ENCODE data around the gene OR2J2.

DNA sequence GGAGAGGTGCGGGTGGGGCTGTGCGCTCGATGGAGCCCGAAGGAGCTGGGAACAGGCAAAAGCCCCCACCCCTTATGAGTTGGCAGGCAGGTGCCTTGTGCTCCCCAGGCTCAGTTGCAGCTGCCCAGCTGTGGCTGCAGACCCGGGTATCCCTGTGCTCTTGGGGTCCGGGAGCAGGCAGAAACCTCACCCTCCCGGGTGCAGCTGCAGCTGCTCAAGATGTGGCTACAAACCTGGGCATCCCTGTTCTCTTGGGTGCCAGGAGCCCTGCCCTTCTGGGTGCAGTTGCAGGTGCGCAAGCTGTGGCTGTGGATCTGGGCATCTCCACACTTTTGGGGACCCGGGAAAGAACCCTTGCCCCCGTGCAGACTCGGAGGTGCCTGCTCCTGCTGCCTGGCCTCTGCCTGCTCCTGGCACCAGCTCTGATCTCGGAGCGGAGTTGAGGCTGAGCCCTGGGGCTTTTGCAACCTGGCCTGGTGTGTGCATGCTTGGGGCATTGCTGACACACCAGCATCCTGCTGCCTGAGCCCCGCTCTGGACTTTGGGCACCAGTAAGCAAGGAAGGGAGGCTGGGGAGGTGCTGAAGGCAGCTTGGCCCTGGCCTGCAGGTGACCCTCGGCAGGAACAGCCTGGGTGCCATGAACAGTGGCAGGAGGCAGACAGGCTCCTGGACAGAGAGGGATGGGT is 41.2 kb upstream of the OR2J2 start:
- TF ChIP-seq, protein P1, sequence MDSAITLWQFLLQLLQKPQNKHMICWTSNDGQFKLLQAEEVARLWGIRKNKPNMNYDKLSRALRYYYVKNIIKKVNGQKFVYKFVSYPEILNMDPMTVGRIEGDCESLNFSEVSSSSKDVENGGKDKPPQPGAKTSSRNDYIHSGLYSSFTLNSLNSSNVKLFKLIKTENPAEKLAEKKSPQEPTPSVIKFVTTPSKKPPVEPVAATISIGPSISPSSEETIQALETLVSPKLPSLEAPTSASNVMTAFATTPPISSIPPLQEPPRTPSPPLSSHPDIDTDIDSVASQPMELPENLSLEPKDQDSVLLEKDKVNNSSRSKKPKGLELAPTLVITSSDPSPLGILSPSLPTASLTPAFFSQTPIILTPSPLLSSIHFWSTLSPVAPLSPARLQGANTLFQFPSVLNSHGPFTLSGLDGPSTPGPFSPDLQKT (IDR thresholded peaks at IDR 0.05; ENCODE audit: borderline replicate concordance, low read depth, low read length), result no peak
- TF ChIP-seq, protein P2, sequence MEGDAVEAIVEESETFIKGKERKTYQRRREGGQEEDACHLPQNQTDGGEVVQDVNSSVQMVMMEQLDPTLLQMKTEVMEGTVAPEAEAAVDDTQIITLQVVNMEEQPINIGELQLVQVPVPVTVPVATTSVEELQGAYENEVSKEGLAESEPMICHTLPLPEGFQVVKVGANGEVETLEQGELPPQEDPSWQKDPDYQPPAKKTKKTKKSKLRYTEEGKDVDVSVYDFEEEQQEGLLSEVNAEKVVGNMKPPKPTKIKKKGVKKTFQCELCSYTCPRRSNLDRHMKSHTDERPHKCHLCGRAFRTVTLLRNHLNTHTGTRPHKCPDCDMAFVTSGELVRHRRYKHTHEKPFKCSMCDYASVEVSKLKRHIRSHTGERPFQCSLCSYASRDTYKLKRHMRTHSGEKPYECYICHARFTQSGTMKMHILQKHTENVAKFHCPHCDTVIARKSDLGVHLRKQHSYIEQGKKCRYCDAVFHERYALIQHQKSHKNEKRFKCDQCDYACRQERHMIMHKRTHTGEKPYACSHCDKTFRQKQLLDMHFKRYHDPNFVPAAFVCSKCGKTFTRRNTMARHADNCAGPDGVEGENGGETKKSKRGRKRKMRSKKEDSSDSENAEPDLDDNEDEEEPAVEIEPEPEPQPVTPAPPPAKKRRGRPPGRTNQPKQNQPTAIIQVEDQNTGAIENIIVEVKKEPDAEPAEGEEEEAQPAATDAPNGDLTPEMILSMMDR (tag by site-specific recombination; IDR thresholded peaks at IDR 0.05), result no peak
- TF ChIP-seq, protein P3, sequence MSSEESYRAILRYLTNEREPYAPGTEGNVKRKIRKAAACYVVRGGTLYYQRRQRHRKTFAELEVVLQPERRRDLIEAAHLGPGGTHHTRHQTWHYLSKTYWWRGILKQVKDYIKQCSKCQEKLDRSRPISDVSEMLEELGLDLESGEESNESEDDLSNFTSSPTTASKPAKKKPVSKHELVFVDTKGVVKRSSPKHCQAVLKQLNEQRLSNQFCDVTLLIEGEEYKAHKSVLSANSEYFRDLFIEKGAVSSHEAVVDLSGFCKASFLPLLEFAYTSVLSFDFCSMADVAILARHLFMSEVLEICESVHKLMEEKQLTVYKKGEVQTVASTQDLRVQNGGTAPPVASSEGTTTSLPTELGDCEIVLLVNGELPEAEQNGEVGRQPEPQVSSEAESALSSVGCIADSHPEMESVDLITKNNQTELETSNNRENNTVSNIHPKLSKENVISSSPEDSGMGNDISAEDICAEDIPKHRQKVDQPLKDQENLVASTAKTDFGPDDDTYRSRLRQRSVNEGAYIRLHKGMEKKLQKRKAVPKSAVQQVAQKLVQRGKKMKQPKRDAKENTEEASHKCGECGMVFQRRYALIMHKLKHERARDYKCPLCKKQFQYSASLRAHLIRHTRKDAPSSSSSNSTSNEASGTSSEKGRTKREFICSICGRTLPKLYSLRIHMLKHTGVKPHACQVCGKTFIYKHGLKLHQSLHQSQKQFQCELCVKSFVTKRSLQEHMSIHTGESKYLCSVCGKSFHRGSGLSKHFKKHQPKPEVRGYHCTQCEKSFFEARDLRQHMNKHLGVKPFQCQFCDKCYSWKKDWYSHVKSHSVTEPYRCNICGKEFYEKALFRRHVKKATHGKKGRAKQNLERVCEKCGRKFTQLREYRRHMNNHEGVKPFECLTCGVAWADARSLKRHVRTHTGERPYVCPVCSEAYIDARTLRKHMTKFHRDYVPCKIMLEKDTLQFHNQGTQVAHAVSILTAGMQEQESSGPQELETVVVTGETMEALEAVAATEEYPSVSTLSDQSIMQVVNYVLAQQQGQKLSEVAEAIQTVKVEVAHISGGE (tag by site-specific recombination; conservative IDR thresholded peaks at IDR 0.05; ENCODE audit: low read depth), result no peak
- TF ChIP-seq ZNF302 (tag by site-specific recombination; IDR thresholded peaks at IDR 0.05; ENCODE audit: low read depth) (no peak), TCF7L2 (IDR thresholded peaks at IDR 0.05; ENCODE audit: borderline replicate concordance, low read depth, low read length) (no peak), ZNF16 (tag by site-specific recombination; IDR thresholded peaks at IDR 0.05; ENCODE audit: low read depth) (no peak), ZBTB1 (tag by site-specific recombination; IDR thresholded peaks at IDR 0.05) (no peak)
- TF ChIP-seq, protein P4, sequence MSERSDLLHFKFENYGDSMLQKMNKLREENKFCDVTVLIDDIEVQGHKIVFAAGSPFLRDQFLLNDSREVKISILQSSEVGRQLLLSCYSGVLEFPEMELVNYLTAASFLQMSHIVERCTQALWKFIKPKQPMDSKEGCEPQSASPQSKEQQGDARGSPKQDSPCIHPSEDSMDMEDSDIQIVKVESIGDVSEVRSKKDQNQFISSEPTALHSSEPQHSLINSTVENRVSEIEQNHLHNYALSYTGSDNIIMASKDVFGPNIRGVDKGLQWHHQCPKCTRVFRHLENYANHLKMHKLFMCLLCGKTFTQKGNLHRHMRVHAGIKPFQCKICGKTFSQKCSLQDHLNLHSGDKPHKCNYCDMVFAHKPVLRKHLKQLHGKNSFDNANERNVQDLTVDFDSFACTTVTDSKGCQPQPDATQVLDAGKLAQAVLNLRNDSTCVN (tag by site-specific recombination; optimal IDR thresholded peaks at IDR 0.05), result no peak
- TF ChIP-seq, protein P5, sequence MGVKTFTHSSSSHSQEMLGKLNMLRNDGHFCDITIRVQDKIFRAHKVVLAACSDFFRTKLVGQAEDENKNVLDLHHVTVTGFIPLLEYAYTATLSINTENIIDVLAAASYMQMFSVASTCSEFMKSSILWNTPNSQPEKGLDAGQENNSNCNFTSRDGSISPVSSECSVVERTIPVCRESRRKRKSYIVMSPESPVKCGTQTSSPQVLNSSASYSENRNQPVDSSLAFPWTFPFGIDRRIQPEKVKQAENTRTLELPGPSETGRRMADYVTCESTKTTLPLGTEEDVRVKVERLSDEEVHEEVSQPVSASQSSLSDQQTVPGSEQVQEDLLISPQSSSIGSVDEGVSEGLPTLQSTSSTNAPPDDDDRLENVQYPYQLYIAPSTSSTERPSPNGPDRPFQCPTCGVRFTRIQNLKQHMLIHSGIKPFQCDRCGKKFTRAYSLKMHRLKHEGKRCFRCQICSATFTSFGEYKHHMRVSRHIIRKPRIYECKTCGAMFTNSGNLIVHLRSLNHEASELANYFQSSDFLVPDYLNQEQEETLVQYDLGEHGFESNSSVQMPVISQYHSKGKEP (tag by site-specific recombination; IDR thresholded peaks at IDR 0.05), result no peak
